Chondrocyte (in vitro differentiated cells): ENCODE data around the gene RPL27A. TPM values are rescaled to one million over a fixed set of nuclear protein-coding genes. Genes with fewer than 3 reads are reported as not detected.

ENCODE experiments used
- DNase-seq: peaks from one replicate; pipeline ENCODE4 v3.0.0; 2021; ENCODE audit warnings: mixed read lengths, low spot score
- H3K27ac Mint-ChIP-seq: one replicate; pipeline ENCODE4 v1.8.0; 2021; ENCODE audit warnings: mild to moderate bottlenecking, moderate library complexity, mixed read lengths; ENCODE audit not compliant: unreplicated experiment
- H3K27me3 Mint-ChIP-seq: 2 replicates; pipeline ENCODE4 v1.8.0; 2021; ENCODE audit warnings: low read depth, mixed read lengths
- H3K36me3 Mint-ChIP-seq: 2 replicates; pipeline ENCODE4 v1.8.0; 2021; ENCODE audit warnings: low read depth, mixed read lengths
- H3K4me1 Mint-ChIP-seq: 2 replicates; pipeline ENCODE4 v1.8.0; 2021; ENCODE audit warnings: low read depth, mild to moderate bottlenecking, mixed read lengths
- H3K4me3 Mint-ChIP-seq: one replicate; pipeline ENCODE4 v1.8.0; 2021; ENCODE audit warnings: mild to moderate bottlenecking, moderate library complexity, mixed read lengths; ENCODE audit not compliant: unreplicated experiment
- H3K9me3 Mint-ChIP-seq: 2 replicates; pipeline ENCODE4 v1.8.0; 2021; ENCODE audit warnings: low read depth, mixed read lengths
- CTCF ChIP-seq: fragments of 200-600 bp; sonication (generic); IDR thresholded peaks from 2 replicates; pipeline ENCODE4 v1.5.0; 2021; ENCODE audit warnings: antibody characterized with exemption, mild to moderate bottlenecking, moderate library complexity
- total RNA-seq: library from RNA; stranded (reverse); gene quantifications from 3 replicates; pipeline ENCODE4 v1.2.1, GENCODE V29; 2021

Gene RPL27A
- total RNA-seq, 1 donor from 2014 or later, result 546 TPM

- no peaks in the 10 kb centered on the region for H3K9me3 Mint-ChIP-seq
- H3K4me1 Mint-ChIP-seq, result peaks cover 60% of the 10 kb centered on the region
- H3K36me3 Mint-ChIP-seq, result peaks cover 31% of the 10 kb centered on the region
- H3K4me3 Mint-ChIP-seq, result peak overlapping the region; percentile 88
- H3K27ac Mint-ChIP-seq, result peak overlapping the region; percentile 92
- peak; percentile 56 for TF ChIP-seq CTCF
- no peak for DNase-seq
- no peaks in the 10 kb centered on the region for H3K27me3 Mint-ChIP-seq
Measured at GRCh38 chr11:8688414-8689362, 6.1 kb downstream of the RPL27A start.

GRCh38 chr11:8689726-8690255, 7.2 kb downstream of the RPL27A start:
- no peak for TF ChIP-seq CTCF
- no peak for DNase-seq
- peak overlapping the region; percentile 88 for H3K4me3 Mint-ChIP-seq

GRCh38 chr11:8690374-8691342, 8.1 kb downstream of the RPL27A start:
- Mint-ChIP-seq H3K4me1 (peaks cover 40% of the 10 kb centered on the region), H3K9me3 (no peaks in the 10 kb centered on the region), H3K27ac (peak overlapping the region; percentile 8), H3K27me3 (no peaks in the 10 kb centered on the region), H3K36me3 (peaks cover 21% of the 10 kb centered on the region), H3K4me3 (no peak overlapping the region)
- DNase-seq, result no peak
- no peak for TF ChIP-seq CTCF

More at GRCh38 chr11:8689726-8690255, 7.2 kb downstream of the RPL27A start:
- peak overlapping the region; percentile 60 for H3K27ac Mint-ChIP-seq
- H3K9me3 Mint-ChIP-seq, result no peaks in the 10 kb centered on the region
- peaks cover 49% of the 10 kb centered on the region for H3K4me1 Mint-ChIP-seq
- no peaks in the 10 kb centered on the region for H3K27me3 Mint-ChIP-seq
- H3K36me3 Mint-ChIP-seq, result peaks cover 30% of the 10 kb centered on the region

- Mint-ChIP-seq H3K4me1 (peaks cover 35% of the 10 kb centered on the region), H3K36me3 (peaks cover 20% of the 10 kb centered on the region), H3K27me3 (no peaks in the 10 kb centered on the region), H3K4me3 (no peak overlapping the region), H3K9me3 (no peaks in the 10 kb centered on the region), H3K27ac (no peak overlapping the region)
- TF ChIP-seq CTCF, result no peak
- no peak for DNase-seq
Measured at GRCh38 chr11:8691601-8692000, 9.0 kb downstream of the RPL27A start.

GRCh38 chr11:8692417-8692816, 9.8 kb downstream of the RPL27A start:
- Mint-ChIP-seq H3K4me1 (peaks cover 26% of the 10 kb centered on the region), H3K4me3 (no peak overlapping the region), H3K27me3 (no peaks in the 10 kb centered on the region), H3K36me3 (peaks cover 20% of the 10 kb centered on the region), H3K27ac (no peak overlapping the region), H3K9me3 (no peaks in the 10 kb centered on the region)
- no peak for DNase-seq
- no peak for TF ChIP-seq CTCF
